CD14-positive monocyte (primary cell): ENCODE data around the gene EML6. TPM values are rescaled to one million over a fixed set of nuclear protein-coding genes. Genes with fewer than 3 reads are reported as not detected.

ENCODE experiments used
- DNase-seq, 3 donors: peaks; one replicate each; pipeline ENCODE4 v3.0.0-alpha.2; 2011 to 2022
- H2AFZ ChIP-seq: 2 replicates; pipeline ENCODE4 v1.6.0; 2012; ENCODE audit warnings: mild to moderate bottlenecking, low read depth, low read length, inconsistent platforms; ENCODE audit not compliant: insufficient read depth, poor library complexity, severe bottlenecking
- H3K27ac ChIP-seq, 2 donors: 1 replicate in 1 of 2; 2 replicates in 1 of 2; pipeline ENCODE4 v1.5.1; 2012 to 2013; ENCODE audit warnings: low read length in 2 of 2, control low read depth in 1 of 2, inconsistent platforms in 1 of 2, low read depth in 1 of 2, mild to moderate bottlenecking in 1 of 2
- H3K27me3 ChIP-seq, 2 donors: one replicate each; pipeline versions ENCODE4 v1.6.0 to v1.6.1; 2011 to 2013; ENCODE audit warnings: low read length in 2 of 2; ENCODE audit not compliant: control insufficient read depth in 2 of 2, insufficient read depth in 2 of 2
- H3K36me3 ChIP-seq, 2 donors: replicated peaks in 1 of 2; 1 replicate in 1 of 2; 2 replicates in 1 of 2; pipeline versions ENCODE4 v1.5.1 to v1.6.1; 2012 to 2013; ENCODE audit warnings: low read length in 2 of 2, control low read depth in 1 of 2, inconsistent platforms in 1 of 2, mild to moderate bottlenecking in 1 of 2; ENCODE audit not compliant: insufficient read depth in 2 of 2, control insufficient read depth in 1 of 2
- H3K4me1 ChIP-seq, 2 donors: 1 replicate in 1 of 2; 2 replicates in 1 of 2; pipeline versions ENCODE4 v1.5.1 to v1.6.1; 2012 to 2013; ENCODE audit warnings: low read length in 2 of 2, control low read depth in 1 of 2, inconsistent platforms in 1 of 2, mild to moderate bottlenecking in 1 of 2, moderate library complexity in 1 of 2; ENCODE audit not compliant: insufficient read depth in 2 of 2, control insufficient read depth in 1 of 2
- H3K4me2 ChIP-seq: replicated peaks from 2 replicates; pipeline ENCODE3; 2012; ENCODE audit warnings: low read length, moderate library complexity, mild to moderate bottlenecking; ENCODE audit not compliant: poor library complexity, severe bottlenecking; ENCODE audit errors: extremely low read depth
- H3K4me3 ChIP-seq, 3 experiments: fragments of 200-600 bp in 1 of 3; sonication (generic) in 1 of 3; replicated peaks in 1 of 3; 1 replicate in 2 of 3; 2 replicates in 1 of 3; pipeline ENCODE4 v1.5.1; 2011 to 2013; ENCODE audit warnings: low read length in 3 of 3, mild to moderate bottlenecking in 3 of 3, control low read depth in 2 of 3, low read depth in 2 of 3, inconsistent platforms in 1 of 3, moderate library complexity in 1 of 3
- H3K79me2 ChIP-seq: 2 replicates; pipeline ENCODE4 v1.6.0; 2012; ENCODE audit warnings: mild to moderate bottlenecking, control low read depth, inconsistent platforms, low read length, moderate library complexity; ENCODE audit not compliant: insufficient read depth
- H3K9ac ChIP-seq: 2 replicates; pipeline ENCODE4 v1.6.0; 2017; ENCODE audit warnings: low read length, mild to moderate bottlenecking; ENCODE audit not compliant: insufficient read depth, poor library complexity, severe bottlenecking
- H3K9me3 ChIP-seq, 2 donors: replicated peaks in 1 of 2; 1 replicate in 1 of 2; 2 replicates in 1 of 2; pipeline versions ENCODE4 v1.5.1 to v1.6.1; 2012 to 2013; ENCODE audit warnings: low read length in 2 of 2, control low read depth in 1 of 2; ENCODE audit not compliant: control insufficient read depth in 1 of 2, insufficient read depth in 1 of 2
- H4K20me1 ChIP-seq: 2 replicates; pipeline ENCODE4 v1.6.0; 2012; ENCODE audit warnings: mild to moderate bottlenecking, low read length, control low read depth, moderate library complexity; ENCODE audit not compliant: insufficient read depth
- H3K27ac Mint-ChIP-seq, 7 donors: one replicate each; pipeline ENCODE4 v1.8.0; 2020; ENCODE audit warnings: mild to moderate bottlenecking in 7 of 7, mixed read lengths in 7 of 7, moderate library complexity in 6 of 7, inconsistent platforms in 2 of 7
- H3K27me3 Mint-ChIP-seq, 3 donors: one replicate each; pipeline ENCODE4 v1.8.0; 2021 to 2022; ENCODE audit warnings: low read depth in 3 of 3, mild to moderate bottlenecking in 3 of 3, mixed read lengths in 3 of 3, moderate library complexity in 3 of 3, inconsistent platforms in 1 of 3
- H3K36me3 Mint-ChIP-seq, 2 donors: one replicate each; pipeline ENCODE4 v1.8.0; 2020; ENCODE audit warnings: mixed read lengths in 2 of 2, inconsistent platforms in 1 of 2, mild to moderate bottlenecking in 1 of 2
- H3K4me1 Mint-ChIP-seq: one replicate; pipeline ENCODE4 v1.8.0; 2020; ENCODE audit warnings: mild to moderate bottlenecking, mixed read lengths
- H3K4me3 Mint-ChIP-seq, 2 donors: one replicate each; pipeline ENCODE4 v1.8.0; 2020; ENCODE audit warnings: mild to moderate bottlenecking in 2 of 2, mixed read lengths in 2 of 2, moderate library complexity in 1 of 2
- H3K9me3 Mint-ChIP-seq, 7 donors: one replicate each; pipeline ENCODE4 v1.8.0; 2020 to 2022; ENCODE audit warnings: mixed read lengths in 7 of 7, mild to moderate bottlenecking in 6 of 7, moderate library complexity in 6 of 7, inconsistent platforms in 2 of 7
- WGBS: methylation state at CpG from one replicate; pipeline ENCODE4 v1.1.5; 2013; ENCODE audit warnings: missing lambda C conversion rate; ENCODE audit not compliant: insufficient coverage; 5-methylcytosine and 5-hydroxymethylcytosine counted together
- intact Hi-C, 2 donors: fragments of 100-400 bp; cut with micrococcal nuclease; formaldehyde crosslinking; loops; one replicate each; pipeline versions ENCODE4 v1.15.0 to v1.15.1; 2023
- polyA plus RNA-seq, 3 donors: library from polyadenylated mRNA; depleted of rRNA in 1 of 3; unstranded in 2 of 3; stranded (reverse) in 1 of 3; fragments of 300-500 nt in 2 of 3; fragments of >200 nt in 1 of 3; fragmentation: Illumina TruSeq in 2 of 3; gene quantifications; 1 replicate in 2 of 3; 2 replicates in 1 of 3; pipeline ENCODE4 v1.2.3, GENCODE V29; 2012 to 2021
- TF ChIP-seq, protein P1 (sequence below): fragments of 200-600 bp; IDR thresholded peaks from one replicate; pipeline ENCODE4 v1.8.0; 2022; ENCODE audit warnings: antibody characterized with exemption, mild to moderate bottlenecking

EML6 gene
- polyA plus RNA-seq, 3 donors: 0.79 TPM; not detected in 2

GRCh38 chr2:54845094-54845493 lies 121.6 kb downstream of the EML6 start:
- no peak for DNase-seq
- H3K9ac ChIP-seq: no peak overlapping the region
- H3K4me1 ChIP-seq: no peaks in the 10 kb centered on the region
- no peaks in the 10 kb centered on the region for H3K79me2 ChIP-seq
- H3K9me3 Mint-ChIP-seq: no peaks in the 10 kb centered on the region
- H3K27ac Mint-ChIP-seq: no peak overlapping the region
- H3K9me3 ChIP-seq: no peaks in the 10 kb centered on the region
- no CpG with 5 or more reads among the region's 5 CpGs for WGBS
- no peaks in the 10 kb centered on the region for H3K36me3 ChIP-seq
- no peaks in the 10 kb centered on the region for H3K36me3 Mint-ChIP-seq
- H3K27me3 Mint-ChIP-seq: peaks cover 0 to 6% (median 0%) of the 10 kb centered on the region in 3 donors
- H3K4me2 ChIP-seq: no peak overlapping the region
- H3K4me3 ChIP-seq: no peak overlapping the region
- no peaks in the 10 kb centered on the region for H3K27me3 ChIP-seq
- H2AFZ ChIP-seq: no peak overlapping the region
- H3K4me3 Mint-ChIP-seq: no peak overlapping the region
- intact Hi-C loops: no loop called here
- H4K20me1 ChIP-seq: no peaks in the 10 kb centered on the region
- TF ChIP-seq, protein P1, sequence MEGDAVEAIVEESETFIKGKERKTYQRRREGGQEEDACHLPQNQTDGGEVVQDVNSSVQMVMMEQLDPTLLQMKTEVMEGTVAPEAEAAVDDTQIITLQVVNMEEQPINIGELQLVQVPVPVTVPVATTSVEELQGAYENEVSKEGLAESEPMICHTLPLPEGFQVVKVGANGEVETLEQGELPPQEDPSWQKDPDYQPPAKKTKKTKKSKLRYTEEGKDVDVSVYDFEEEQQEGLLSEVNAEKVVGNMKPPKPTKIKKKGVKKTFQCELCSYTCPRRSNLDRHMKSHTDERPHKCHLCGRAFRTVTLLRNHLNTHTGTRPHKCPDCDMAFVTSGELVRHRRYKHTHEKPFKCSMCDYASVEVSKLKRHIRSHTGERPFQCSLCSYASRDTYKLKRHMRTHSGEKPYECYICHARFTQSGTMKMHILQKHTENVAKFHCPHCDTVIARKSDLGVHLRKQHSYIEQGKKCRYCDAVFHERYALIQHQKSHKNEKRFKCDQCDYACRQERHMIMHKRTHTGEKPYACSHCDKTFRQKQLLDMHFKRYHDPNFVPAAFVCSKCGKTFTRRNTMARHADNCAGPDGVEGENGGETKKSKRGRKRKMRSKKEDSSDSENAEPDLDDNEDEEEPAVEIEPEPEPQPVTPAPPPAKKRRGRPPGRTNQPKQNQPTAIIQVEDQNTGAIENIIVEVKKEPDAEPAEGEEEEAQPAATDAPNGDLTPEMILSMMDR: no peak
- H3K27ac ChIP-seq: no peak overlapping the region
- peaks cover 8% of the 10 kb centered on the region for H3K4me1 Mint-ChIP-seq

DNA sequence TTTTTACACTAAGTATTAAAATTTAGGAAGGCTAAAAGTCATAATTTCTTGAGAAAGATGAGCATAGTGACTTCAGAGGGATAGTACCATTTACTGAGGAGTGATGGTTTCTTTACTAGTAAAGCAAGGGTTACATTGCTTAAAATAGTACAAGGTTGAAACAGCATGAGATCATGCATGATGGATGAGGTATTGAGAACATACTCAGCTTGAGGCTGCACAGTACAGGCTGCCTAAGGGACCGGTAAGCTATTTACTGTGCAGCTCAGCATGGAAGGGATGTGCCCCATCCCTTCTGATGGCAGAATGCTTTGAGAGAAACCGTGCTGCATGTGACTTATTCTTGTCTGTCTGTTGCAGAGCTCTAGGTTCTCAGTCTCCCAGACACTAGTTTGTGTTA lies 122.1 kb downstream of the EML6 start:
- Histone ChIP-seq H2AFZ (no peak overlapping the region), H3K4me3 (no peak overlapping the region), H3K27me3 (no peaks in the 10 kb centered on the region), H3K4me2 (no peak overlapping the region), H3K9ac (no peak overlapping the region), H3K27ac (no peak overlapping the region), H3K9me3 (no peaks in the 10 kb centered on the region), H4K20me1 (no peaks in the 10 kb centered on the region), H3K36me3 (no peaks in the 10 kb centered on the region), H3K79me2 (no peaks in the 10 kb centered on the region), H3K4me1 (no peaks in the 10 kb centered on the region)
- no peak for DNase-seq
- 100% methylated on average over 1 of the region's 2 CpGs for WGBS
- no peaks in the 10 kb centered on the region for H3K9me3 Mint-ChIP-seq
- intact Hi-C loops: no loop called here
- no peaks in the 10 kb centered on the region for H3K36me3 Mint-ChIP-seq
- no peak overlapping the region for H3K4me3 Mint-ChIP-seq
- TF ChIP-seq, protein P1: no peak
- H3K27ac Mint-ChIP-seq: no peak overlapping the region
- peaks cover 7% of the 10 kb centered on the region for H3K4me1 Mint-ChIP-seq
- peaks cover 0 to 6% (median 0%) of the 10 kb centered on the region in 3 donors for H3K27me3 Mint-ChIP-seq
